Measurements from ENCODE around the gene STARD10. TPM values are rescaled to one million over a fixed set of nuclear protein-coding genes. Genes with fewer than 3 reads are reported as not detected.

Gene STARD10
- total and polyA plus RNA-seq, 9 of the 15 experiments (the other 6 are each of a cell fraction or from before 2014, with no cell fraction given), result 0.15 to 52.9 (median 32.3) TPM

- peak; percentile 43; the same call in 1 of the 2 replicates for TF ChIP-seq RB1 (IDR thresholded peaks at IDR 0.05; ENCODE audit: low read depth)
- peak; percentile 58 for TF ChIP-seq SUPT5H (IDR thresholded peaks at IDR 0.05)
- TF ChIP-seq ZNF740 (CRISPR knock-in tag; IDR thresholded peaks at IDR 0.05), result no peak
- no peak for TF ChIP-seq ZNF740 (tag; IDR thresholded peaks at IDR 0.05)
- peak in 1 of 2 experiments; percentile 65; a peak in 2 of 4 replicates for TF ChIP-seq MNT (conservative IDR thresholded peaks at IDR 0.05)
- no peak for TF ChIP-seq ZSCAN32 (CRISPR knock-in tag; IDR thresholded peaks at IDR 0.05)
- TF ChIP-seq, protein P1, sequence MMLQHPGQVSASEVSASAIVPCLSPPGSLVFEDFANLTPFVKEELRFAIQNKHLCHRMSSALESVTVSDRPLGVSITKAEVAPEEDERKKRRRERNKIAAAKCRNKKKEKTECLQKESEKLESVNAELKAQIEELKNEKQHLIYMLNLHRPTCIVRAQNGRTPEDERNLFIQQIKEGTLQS (IDR thresholded peaks at IDR 0.05), result no peak
- TF ChIP-seq, protein P1 (CRISPR knock-in tag; conservative IDR thresholded peaks at IDR 0.05), result no peak
- TF ChIP-seq ZNF445 (CRISPR knock-in tag; IDR thresholded peaks at IDR 0.05; ENCODE audit: low read depth), result no peak
- no peak for TF ChIP-seq RNF219 (CRISPR knock-in tag; IDR thresholded peaks at IDR 0.05)
- TF ChIP-seq BHLHE40 (IDR thresholded peaks at IDR 0.05; ENCODE audit: low read length), result peak; percentile 75
- no peak for TF ChIP-seq ZNF518B (CRISPR knock-in tag; IDR thresholded peaks at IDR 0.05)
- TF ChIP-seq SMARCB1 (IDR thresholded peaks at IDR 0.05; ENCODE audit: insufficient read length, low read depth), result no peak
- TF ChIP-seq HDAC6 (IDR thresholded peaks at IDR 0.05; ENCODE audit: low read depth, low read length), result no peak
- no peak for TF ChIP-seq HDAC8 (tag; IDR thresholded peaks at IDR 0.05)
- TF ChIP-seq, protein P2, sequence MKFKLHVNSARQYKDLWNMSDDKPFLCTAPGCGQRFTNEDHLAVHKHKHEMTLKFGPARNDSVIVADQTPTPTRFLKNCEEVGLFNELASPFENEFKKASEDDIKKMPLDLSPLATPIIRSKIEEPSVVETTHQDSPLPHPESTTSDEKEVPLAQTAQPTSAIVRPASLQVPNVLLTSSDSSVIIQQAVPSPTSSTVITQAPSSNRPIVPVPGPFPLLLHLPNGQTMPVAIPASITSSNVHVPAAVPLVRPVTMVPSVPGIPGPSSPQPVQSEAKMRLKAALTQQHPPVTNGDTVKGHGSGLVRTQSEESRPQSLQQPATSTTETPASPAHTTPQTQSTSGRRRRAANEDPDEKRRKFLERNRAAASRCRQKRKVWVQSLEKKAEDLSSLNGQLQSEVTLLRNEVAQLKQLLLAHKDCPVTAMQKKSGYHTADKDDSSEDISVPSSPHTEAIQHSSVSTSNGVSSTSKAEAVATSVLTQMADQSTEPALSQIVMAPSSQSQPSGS (CRISPR knock-in tag; IDR thresholded peaks at IDR 0.05), result no peak
Measured at GRCh38 chr11:72821920-72822799, 28.3 kb upstream of the STARD10 start (continued).

Measured in K562 (cell line).